Spinal cord (tissue), 10 donors: Measurements from ENCODE around the gene TCF12. TPM values are rescaled to one million over a fixed set of nuclear protein-coding genes. Genes with fewer than 3 reads are reported as not detected.

Experiments
- DNase-seq, 6 donors: peaks; one replicate each; pipeline versions ENCODE4 v3.0.0 to v3.0.0-alpha.2; 2013 to 2015; ENCODE audit warnings: low spot score in 6 of 6, low read depth in 4 of 6
- H3K27ac ChIP-seq: one replicate; pipeline ENCODE4 v1.5.1; 2013; ENCODE audit warnings: low read depth, low read length, control low read depth
- H3K27me3 ChIP-seq: one replicate; pipeline ENCODE4 v1.6.1; 2013; ENCODE audit warnings: low read length; ENCODE audit not compliant: control insufficient read depth, insufficient read depth
- H3K36me3 ChIP-seq: one replicate; pipeline ENCODE4 v1.6.1; 2013; ENCODE audit warnings: low read length; ENCODE audit not compliant: control insufficient read depth, insufficient read depth
- H3K4me1 ChIP-seq: one replicate; pipeline ENCODE4 v1.6.1; 2013; ENCODE audit warnings: low read length; ENCODE audit not compliant: control insufficient read depth, insufficient read depth
- H3K4me3 ChIP-seq: one replicate; pipeline ENCODE4 v1.5.1; 2013; ENCODE audit warnings: low read depth, low read length, control low read depth
- H3K9me3 ChIP-seq: one replicate; pipeline ENCODE4 v1.6.1; 2013; ENCODE audit warnings: low read length; ENCODE audit not compliant: control insufficient read depth, insufficient read depth
- WGBS: methylation state at CpG from one replicate; pipeline ENCODE4 v1.1.5; 2013; ENCODE audit warnings: missing lambda C conversion rate; ENCODE audit not compliant: insufficient coverage; 5-methylcytosine and 5-hydroxymethylcytosine counted together
- polyA plus RNA-seq, 2 donors: library from polyadenylated mRNA; unstranded; fragments of 120-200 nt; gene quantifications; one replicate each; pipeline ENCODE4 v1.2.1, GENCODE V29; 2013; ENCODE audit not compliant: insufficient read length in 2 of 2
- total RNA-seq, 2 donors: library from RNA; depleted of rRNA in 1 of 2; stranded (reverse); fragments of 120-200 nt in 1 of 2; fragments of >200 nt in 1 of 2; gene quantifications; one replicate each; pipeline versions ENCODE4 v1.2.3 to v1.2.4, GENCODE V29; 2013 to 2014
- donor health status: healthy.

TCF12 gene
- total and polyA plus RNA-seq, 4 donors = 88.8 to 183 (median 135) TPM

- Histone ChIP-seq H3K27me3 (no peaks in the 10 kb centered on the region), H3K36me3 (peaks cover 19% of the 10 kb centered on the region), H3K27ac (no peak overlapping the region), H3K4me1 (no peaks in the 10 kb centered on the region), H3K9me3 (no peaks in the 10 kb centered on the region), H3K4me3 (no peak overlapping the region)
- DNase-seq = no peak
- WGBS = 60% methylated on average over 1 of the region's 7 CpGs
These were observed 368.1 kb downstream of the TCF12 start for GRCh38 chr15:57286446-57287122.

- H3K36me3 ChIP-seq = peaks cover 19% of the 10 kb centered on the region
- H3K4me3 ChIP-seq = no peak overlapping the region
- no peaks in the 10 kb centered on the region for H3K4me1 ChIP-seq
- H3K27me3 ChIP-seq = no peaks in the 10 kb centered on the region
- no peak overlapping the region for H3K27ac ChIP-seq
- H3K9me3 ChIP-seq = no peaks in the 10 kb centered on the region
- DNase-seq = no peak
- no CpG with 5 or more reads among the region's 2 CpGs for WGBS
These were observed 368.7 kb downstream of the TCF12 start for GRCh38 chr15:57287123-57287521.

- no peak overlapping the region for H3K27ac ChIP-seq
- peaks cover 16% of the 10 kb centered on the region for H3K36me3 ChIP-seq
- no peak for DNase-seq
- H3K4me1 ChIP-seq = no peaks in the 10 kb centered on the region
- no peaks in the 10 kb centered on the region for H3K9me3 ChIP-seq
- WGBS = 100% methylated on average over 1 of the region's 5 CpGs
- no peak overlapping the region for H3K4me3 ChIP-seq
- H3K27me3 ChIP-seq = no peaks in the 10 kb centered on the region
These were observed 370.6 kb downstream of the TCF12 start for GRCh38 chr15:57288926-57289580.

GRCh38 chr15:57290187-57290586 lies 371.7 kb downstream of the TCF12 start:
- WGBS = 100% methylated on average over 2 of the region's 2 CpGs

GRCh38 chr15:57290826-57291225 lies 372.4 kb downstream of the TCF12 start:
- H3K4me1 ChIP-seq = no peaks in the 10 kb centered on the region
- no peak for DNase-seq
- WGBS = 92% methylated on average over 2 of the region's 4 CpGs
- peaks cover 8% of the 10 kb centered on the region for H3K36me3 ChIP-seq
- H3K9me3 ChIP-seq = no peaks in the 10 kb centered on the region
- no peaks in the 10 kb centered on the region for H3K27me3 ChIP-seq
- no peak overlapping the region for H3K4me3 ChIP-seq
- H3K27ac ChIP-seq = no peak overlapping the region

More at GRCh38 chr15:57290187-57290586, 371.7 kb downstream of the TCF12 start:
- peaks cover 10% of the 10 kb centered on the region for H3K36me3 ChIP-seq
- H3K9me3 ChIP-seq = no peaks in the 10 kb centered on the region
- no peak for DNase-seq
- H3K4me3 ChIP-seq = no peak overlapping the region
- H3K4me1 ChIP-seq = no peaks in the 10 kb centered on the region
- H3K27ac ChIP-seq = no peak overlapping the region
- H3K27me3 ChIP-seq = no peaks in the 10 kb centered on the region

GRCh38 chr15:57296473-57297162 lies 378.2 kb downstream of the TCF12 start:
- Histone ChIP-seq H3K27ac (no peak overlapping the region), H3K4me3 (no peak overlapping the region)
- 44% methylated on average over 6 of the region's 9 CpGs for WGBS

GRCh38 chr15:57297163-57297593 lies 378.7 kb downstream of the TCF12 start:
- no peak for DNase-seq
- Histone ChIP-seq H3K27ac (no peak overlapping the region), H3K27me3 (no peaks in the 10 kb centered on the region), H3K9me3 (no peaks in the 10 kb centered on the region), H3K36me3 (no peaks in the 10 kb centered on the region), H3K4me1 (peaks cover 8% of the 10 kb centered on the region), H3K4me3 (no peak overlapping the region)
- WGBS = 83% methylated on average over 1 of the region's 3 CpGs

More at GRCh38 chr15:57296473-57297162, 378.2 kb downstream of the TCF12 start:
- no peak for DNase-seq
- Histone ChIP-seq H3K36me3 (no peaks in the 10 kb centered on the region), H3K9me3 (no peaks in the 10 kb centered on the region), H3K27me3 (no peaks in the 10 kb centered on the region), H3K4me1 (peaks cover 8% of the 10 kb centered on the region)

- Histone ChIP-seq H3K4me1 (peaks cover 8% of the 10 kb centered on the region), H3K4me3 (no peak overlapping the region), H3K9me3 (no peaks in the 10 kb centered on the region), H3K36me3 (no peaks in the 10 kb centered on the region), H3K27me3 (no peaks in the 10 kb centered on the region), H3K27ac (no peak overlapping the region)
- DNase-seq = no peak
- 92% methylated on average over 6 of the region's 6 CpGs for WGBS
These were observed 379.2 kb downstream of the TCF12 start for GRCh38 chr15:57297630-57298029.

- H3K27ac ChIP-seq = no peak overlapping the region
- DNase-seq = no peak
- H3K36me3 ChIP-seq = no peaks in the 10 kb centered on the region
- no peak overlapping the region for H3K4me3 ChIP-seq
- WGBS = 79% methylated on average over 2 of the region's 5 CpGs
- no peaks in the 10 kb centered on the region for H3K9me3 ChIP-seq
- H3K27me3 ChIP-seq = no peaks in the 10 kb centered on the region
- peaks cover 8% of the 10 kb centered on the region for H3K4me1 ChIP-seq
These were observed 379.8 kb downstream of the TCF12 start for GRCh38 chr15:57298204-57298603.
